CD14-positive monocyte (primary cell): ENCODE results near the gene RAB22A. TPM values are rescaled to one million over a fixed set of nuclear protein-coding genes. Genes with fewer than 3 reads are reported as not detected.

ENCODE experiments used
- DNase-seq, 3 donors: peaks; one replicate each; pipeline ENCODE4 v3.0.0-alpha.2; 2011 to 2022
- H2AFZ ChIP-seq: 2 replicates; pipeline ENCODE4 v1.6.0; 2012; ENCODE audit warnings: mild to moderate bottlenecking, low read depth, low read length, inconsistent platforms; ENCODE audit not compliant: insufficient read depth, poor library complexity, severe bottlenecking
- H3K27ac ChIP-seq, 2 donors: 1 replicate in 1 of 2; 2 replicates in 1 of 2; pipeline ENCODE4 v1.5.1; 2012 to 2013; ENCODE audit warnings: low read length in 2 of 2, control low read depth in 1 of 2, inconsistent platforms in 1 of 2, low read depth in 1 of 2, mild to moderate bottlenecking in 1 of 2
- H3K27me3 ChIP-seq, 2 donors: one replicate each; pipeline versions ENCODE4 v1.6.0 to v1.6.1; 2011 to 2013; ENCODE audit warnings: low read length in 2 of 2; ENCODE audit not compliant: control insufficient read depth in 2 of 2, insufficient read depth in 2 of 2
- H3K36me3 ChIP-seq, 2 donors: replicated peaks in 1 of 2; 1 replicate in 1 of 2; 2 replicates in 1 of 2; pipeline versions ENCODE4 v1.5.1 to v1.6.1; 2012 to 2013; ENCODE audit warnings: low read length in 2 of 2, control low read depth in 1 of 2, inconsistent platforms in 1 of 2, mild to moderate bottlenecking in 1 of 2; ENCODE audit not compliant: insufficient read depth in 2 of 2, control insufficient read depth in 1 of 2
- H3K4me1 ChIP-seq, 2 donors: 1 replicate in 1 of 2; 2 replicates in 1 of 2; pipeline versions ENCODE4 v1.5.1 to v1.6.1; 2012 to 2013; ENCODE audit warnings: low read length in 2 of 2, control low read depth in 1 of 2, inconsistent platforms in 1 of 2, mild to moderate bottlenecking in 1 of 2, moderate library complexity in 1 of 2; ENCODE audit not compliant: insufficient read depth in 2 of 2, control insufficient read depth in 1 of 2
- H3K4me2 ChIP-seq: replicated peaks from 2 replicates; pipeline ENCODE3; 2012; ENCODE audit warnings: low read length, moderate library complexity, mild to moderate bottlenecking; ENCODE audit not compliant: poor library complexity, severe bottlenecking; ENCODE audit errors: extremely low read depth
- H3K4me3 ChIP-seq, 3 experiments: fragments of 200-600 bp in 1 of 3; sonication (generic) in 1 of 3; replicated peaks in 1 of 3; 1 replicate in 2 of 3; 2 replicates in 1 of 3; pipeline ENCODE4 v1.5.1; 2011 to 2013; ENCODE audit warnings: low read length in 3 of 3, mild to moderate bottlenecking in 3 of 3, control low read depth in 2 of 3, low read depth in 2 of 3, inconsistent platforms in 1 of 3, moderate library complexity in 1 of 3
- H3K79me2 ChIP-seq: 2 replicates; pipeline ENCODE4 v1.6.0; 2012; ENCODE audit warnings: mild to moderate bottlenecking, control low read depth, inconsistent platforms, low read length, moderate library complexity; ENCODE audit not compliant: insufficient read depth
- H3K9ac ChIP-seq: 2 replicates; pipeline ENCODE4 v1.6.0; 2017; ENCODE audit warnings: low read length, mild to moderate bottlenecking; ENCODE audit not compliant: insufficient read depth, poor library complexity, severe bottlenecking
- H3K9me3 ChIP-seq, 2 donors: replicated peaks in 1 of 2; 1 replicate in 1 of 2; 2 replicates in 1 of 2; pipeline versions ENCODE4 v1.5.1 to v1.6.1; 2012 to 2013; ENCODE audit warnings: low read length in 2 of 2, control low read depth in 1 of 2; ENCODE audit not compliant: control insufficient read depth in 1 of 2, insufficient read depth in 1 of 2
- H4K20me1 ChIP-seq: 2 replicates; pipeline ENCODE4 v1.6.0; 2012; ENCODE audit warnings: mild to moderate bottlenecking, low read length, control low read depth, moderate library complexity; ENCODE audit not compliant: insufficient read depth
- H3K27ac Mint-ChIP-seq, 7 donors: one replicate each; pipeline ENCODE4 v1.8.0; 2020; ENCODE audit warnings: mild to moderate bottlenecking in 7 of 7, mixed read lengths in 7 of 7, moderate library complexity in 6 of 7, inconsistent platforms in 2 of 7
- H3K27me3 Mint-ChIP-seq, 3 donors: one replicate each; pipeline ENCODE4 v1.8.0; 2021 to 2022; ENCODE audit warnings: low read depth in 3 of 3, mild to moderate bottlenecking in 3 of 3, mixed read lengths in 3 of 3, moderate library complexity in 3 of 3, inconsistent platforms in 1 of 3
- H3K36me3 Mint-ChIP-seq, 2 donors: one replicate each; pipeline ENCODE4 v1.8.0; 2020; ENCODE audit warnings: mixed read lengths in 2 of 2, inconsistent platforms in 1 of 2, mild to moderate bottlenecking in 1 of 2
- H3K4me1 Mint-ChIP-seq: one replicate; pipeline ENCODE4 v1.8.0; 2020; ENCODE audit warnings: mild to moderate bottlenecking, mixed read lengths
- H3K4me3 Mint-ChIP-seq, 2 donors: one replicate each; pipeline ENCODE4 v1.8.0; 2020; ENCODE audit warnings: mild to moderate bottlenecking in 2 of 2, mixed read lengths in 2 of 2, moderate library complexity in 1 of 2
- H3K9me3 Mint-ChIP-seq, 7 donors: one replicate each; pipeline ENCODE4 v1.8.0; 2020 to 2022; ENCODE audit warnings: mixed read lengths in 7 of 7, mild to moderate bottlenecking in 6 of 7, moderate library complexity in 6 of 7, inconsistent platforms in 2 of 7
- CTCF ChIP-seq: fragments of 200-600 bp; IDR thresholded peaks from one replicate; pipeline ENCODE4 v1.8.0; 2022; ENCODE audit warnings: antibody characterized with exemption, mild to moderate bottlenecking
- WGBS: methylation state at CpG from one replicate; pipeline ENCODE4 v1.1.5; 2013; ENCODE audit warnings: missing lambda C conversion rate; ENCODE audit not compliant: insufficient coverage; 5-methylcytosine and 5-hydroxymethylcytosine counted together
- intact Hi-C, 2 donors: fragments of 100-400 bp; cut with micrococcal nuclease; formaldehyde crosslinking; loops; one replicate each; pipeline versions ENCODE4 v1.15.0 to v1.15.1; 2023
- polyA plus RNA-seq, 3 donors: library from polyadenylated mRNA; depleted of rRNA in 1 of 3; unstranded in 2 of 3; stranded (reverse) in 1 of 3; fragments of 300-500 nt in 2 of 3; fragments of >200 nt in 1 of 3; fragmentation: Illumina TruSeq in 2 of 3; gene quantifications; 1 replicate in 2 of 3; 2 replicates in 1 of 3; pipeline ENCODE4 v1.2.3, GENCODE V29; 2012 to 2021

The RAB22A gene
- polyA plus RNA-seq, 3 donors: 5.8 to 10.6 (median 9.8) TPM

- no peak overlapping the region for H3K4me2 ChIP-seq
- H3K9me3 Mint-ChIP-seq: peaks cover 0 to 3% (median 0%) of the 10 kb centered on the region in 7 donors
- H2AFZ ChIP-seq: no peak overlapping the region
- no peak overlapping the region for H3K4me3 ChIP-seq
- no peaks in the 10 kb centered on the region for H3K27me3 ChIP-seq
- peaks cover 99% of the 10 kb centered on the region for H4K20me1 ChIP-seq
- no peak for DNase-seq
- H3K9ac ChIP-seq: no peak overlapping the region
- H3K4me3 Mint-ChIP-seq: no peak overlapping the region
- peaks cover 7 to 17% of the 10 kb centered on the region in 2 donors for H3K4me1 ChIP-seq
- peak overlapping the region in 1 of 7 donors; percentile 5 for H3K27ac Mint-ChIP-seq
- peaks cover 100% of the 10 kb centered on the region for H3K79me2 ChIP-seq
- TF ChIP-seq CTCF: no peak
- H3K4me1 Mint-ChIP-seq: peaks cover 22% of the 10 kb centered on the region
- no peaks in the 10 kb centered on the region for H3K36me3 ChIP-seq
- peaks cover 0 to 2% (median 0%) of the 10 kb centered on the region in 3 donors for H3K27me3 Mint-ChIP-seq
- no CpG with 5 or more reads among the region's 4 CpGs for WGBS
- no peaks in the 10 kb centered on the region for H3K36me3 Mint-ChIP-seq
- no peaks in the 10 kb centered on the region for H3K9me3 ChIP-seq
- intact Hi-C loops: no loop called here
- peak overlapping the region in 1 of 2 donors; percentile 49 for H3K27ac ChIP-seq
Measured at GRCh38 chr20:58406422-58407001, 97.0 kb downstream of the RAB22A start.

- peaks cover 0 to 6% (median 0%) of the 10 kb centered on the region in 7 donors for H3K9me3 Mint-ChIP-seq
- intact Hi-C loops: no loop called here
- WGBS: no CpG with 5 or more reads among the region's 4 CpGs
- no peaks in the 10 kb centered on the region for H3K36me3 ChIP-seq
- H3K4me2 ChIP-seq: no peak overlapping the region
- H3K4me3 Mint-ChIP-seq: peak overlapping the region in 1 of 2 donors; percentile 12
- H3K9me3 ChIP-seq: no peaks in the 10 kb centered on the region
- peaks cover 96% of the 10 kb centered on the region for H4K20me1 ChIP-seq
- H3K4me3 ChIP-seq: no peak overlapping the region
- peak overlapping the region in 1 of 2 donors; percentile 49 for H3K27ac ChIP-seq
- TF ChIP-seq CTCF: no peak
- DNase-seq: peak; percentile 18 to 53 (median 46)
- peaks cover 100% of the 10 kb centered on the region for H3K79me2 ChIP-seq
- peaks cover 7 to 17% of the 10 kb centered on the region in 2 donors for H3K4me1 ChIP-seq
- H3K27me3 ChIP-seq: no peaks in the 10 kb centered on the region
- H3K27ac Mint-ChIP-seq: peak overlapping the region in 5 of 7 donors; percentile 1 to 76 (median 20)
- H3K9ac ChIP-seq: no peak overlapping the region
- no peaks in the 10 kb centered on the region for H3K36me3 Mint-ChIP-seq
- H3K4me1 Mint-ChIP-seq: peaks cover 22% of the 10 kb centered on the region
- peaks cover 0 to 2% (median 0%) of the 10 kb centered on the region in 3 donors for H3K27me3 Mint-ChIP-seq
- H2AFZ ChIP-seq: no peak overlapping the region
Measured at GRCh38 chr20:58407201-58407873, 97.8 kb downstream of the RAB22A start.
